GM10248 (cell line): ENCODE results near the gene GRK6.

ENCODE experiments used
- CTCF ChIA-PET: fragments of 300-600 bp; sonication (Branson Sonifier 250); formaldehyde crosslinking; extraction: SDS; loops from one replicate; lab custom pipeline; 2021; ENCODE audit warnings: antibody characterized with exemption; lab: Yijun Ruan, JAX
- POLR2A ChIA-PET: fragments of 350-650 bp; sonication (Branson Sonifier 250); formaldehyde crosslinking; extraction: SDS; loops from one replicate; lab custom pipeline; 2020; ENCODE audit warnings: antibody characterized with exemption; lab: Yijun Ruan, JAX
- DNase-seq: peaks from one replicate; pipeline ENCODE4 v3.0.0; 2012; ENCODE audit errors: extremely low spot score
- CTCF ChIP-seq: IDR thresholded peaks from 2 replicates; pipeline ENCODE4 v1.5.1; 2012; ENCODE audit warnings: mild to moderate bottlenecking, low read depth; ENCODE audit errors: extremely low read depth, missing control alignments, control extremely low read depth

The GRK6 gene

GRCh38 chr5:177434942-177435738 lies 8.7 kb downstream of the GRK6 start:
- TF ChIP-seq CTCF: no peak
- POLR2A ChIA-PET: interaction anchor here (0.6 to 1.0 kb wide), 2 partner anchors 10 to 896 kb away, joined by 3 to 4 read pairs; no protein-coding TSS in a partner anchor
- CTCF ChIA-PET: interaction anchor here (2.5 to 23.4 kb wide), 4 partner anchors 10 to 29 kb away, joined by 16 to 549 read pairs (median 225); partner anchors contain the start of genes F12, PFN3 and PRR7
- no peak for DNase-seq

- no peak for TF ChIP-seq CTCF
- ChIA-PET CTCF (interaction anchor here (1.0 to 21.0 kb wide), 3 partner anchors 19 to 64 kb away, joined by 3 to 549 read pairs (median 163); partner anchors contain the start of genes F12 and PFN3), POLR2A (no interaction called here)
- DNase-seq: no peak
These were observed 9.5 kb downstream of the GRK6 start for GRCh38 chr5:177435847-177436536.

GRCh38 chr5:177437623-177438022 lies 11.1 kb downstream of the GRK6 start:
- no peak for TF ChIP-seq CTCF
- DNase-seq: no peak
- ChIA-PET CTCF (interaction anchor here (1.3 to 21.0 kb wide), 4 partner anchors 12 to 47 kb away, joined by 3 to 549 read pairs (median 83); partner anchors contain the start of genes F12 and PFN3), POLR2A (interaction anchor here (0.6 to 0.9 kb wide), 2 partner anchors 10 to 11 kb away, joined by 4 to 6 read pairs; partner anchors contain the start of gene GRK6)

GRCh38 chr5:177438468-177438867 lies 12.0 kb downstream of the GRK6 start:
- no peak for DNase-seq
- CTCF ChIA-PET: interaction anchor here (14.1 to 21.0 kb wide), 2 partner anchors 16 to 31 kb away, joined by 163 to 549 read pairs; partner anchors contain the start of genes F12 and PFN3
- POLR2A ChIA-PET: no interaction called here
- TF ChIP-seq CTCF: no peak

- TF ChIP-seq CTCF: no peak
- POLR2A ChIA-PET: interaction anchor here (0.6 kb wide), 1 partner anchor 8 kb away, joined by 5 read pairs; no protein-coding TSS in a partner anchor
- CTCF ChIA-PET: interaction anchor here (1.8 to 21.0 kb wide), 3 partner anchors 8 to 32 kb away, joined by 5 to 549 read pairs (median 163); partner anchors contain the start of genes F12 and PFN3
- DNase-seq: no peak
These were observed 13.1 kb downstream of the GRK6 start for GRCh38 chr5:177439518-177440053.
